ENCODE results near the gene PPP1R15B.

Gene PPP1R15B

DNA sequence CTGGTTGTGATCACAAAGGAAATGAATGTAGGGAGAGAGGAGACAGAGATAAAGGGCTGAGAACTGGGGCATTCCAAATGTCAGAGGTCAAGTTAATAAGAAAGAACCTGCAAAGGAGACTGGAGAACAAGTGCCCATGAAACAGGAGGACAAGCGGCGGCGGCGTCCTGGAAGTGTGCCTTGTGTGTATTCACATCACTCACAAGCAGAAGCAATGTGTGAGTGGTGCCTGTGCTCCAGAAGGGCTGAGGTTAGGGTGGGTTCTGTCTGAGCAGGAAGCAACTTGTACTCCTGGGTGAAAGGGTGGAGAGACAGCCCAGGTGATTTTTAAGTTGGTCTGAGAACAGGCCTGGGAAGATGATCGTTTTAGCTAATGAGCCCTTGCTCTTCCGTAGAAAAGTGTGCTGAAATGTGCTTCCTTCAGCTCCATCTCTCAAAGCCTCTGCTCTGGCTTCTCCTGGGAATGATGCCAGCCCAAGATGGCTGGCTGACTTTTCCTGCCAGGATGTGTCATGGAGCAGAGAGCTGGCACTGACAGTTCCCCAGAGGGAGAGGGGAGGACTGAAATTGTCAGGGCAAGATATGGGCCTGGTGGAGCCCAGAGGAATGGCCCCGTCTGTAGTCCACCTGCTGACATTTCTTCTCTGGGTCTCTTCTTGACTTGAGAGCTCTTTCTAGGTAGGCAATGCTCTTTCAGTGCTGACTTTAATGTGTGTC is 26.8 kb downstream of the PPP1R15B start:
- H2AFZ ChIP-seq (ENCODE audit: low read depth, low read length): no peak overlapping the region
- H3K23ac ChIP-seq (ENCODE audit: low read length in 2 of 2): no peak overlapping the region
- no peak overlapping the region for H2BK12ac ChIP-seq (ENCODE audit: low read length in 2 of 2)
- H3K27me3 ChIP-seq (ENCODE audit: control insufficient read depth in 1 of 2, insufficient read depth in 1 of 2, low read length in 2 of 2): peaks cover 51 to 69% of the 10 kb centered on the region in 2 experiments
- no peaks in the 10 kb centered on the region for H3K4me1 ChIP-seq (ENCODE audit: control insufficient read depth, insufficient read depth, low read depth, low read length)
- H2BK5ac ChIP-seq (ENCODE audit: low read depth, low read length, poor library complexity, severe bottlenecking): no peak overlapping the region
- WGBS: 97% methylated on average over 7 of the region's 7 CpGs
- no peak overlapping the region for H3K9ac ChIP-seq (ENCODE audit: low read length)
- no peak overlapping the region for H3K4me3 ChIP-seq (ENCODE audit: insufficient read depth in 1 of 2, low read depth in 1 of 2, low read length in 2 of 2)
- H3K36me3 ChIP-seq (ENCODE audit: control insufficient read depth in 1 of 2, insufficient read depth in 2 of 2, low read depth in 1 of 2, low read length in 2 of 2): no peaks in the 10 kb centered on the region
- no peak overlapping the region for H3K18ac ChIP-seq (ENCODE audit: low read depth in 1 of 2, low read length in 2 of 2)
- no peak overlapping the region for H3K4me2 ChIP-seq (ENCODE audit: low read length, poor library complexity, severe bottlenecking)
- H3K9me3 ChIP-seq (ENCODE audit: control insufficient read depth, low read length): no peaks in the 10 kb centered on the region
- no peak overlapping the region for H2BK15ac ChIP-seq (ENCODE audit: low read depth, poor library complexity, severe bottlenecking)
- H3K4ac ChIP-seq (ENCODE audit: low read depth in 1 of 2, low read length in 2 of 2): no peak overlapping the region
- H3K14ac ChIP-seq (ENCODE audit: low read length in 2 of 2): no peak overlapping the region
- DNase-seq: no peak
- no peak overlapping the region for H2BK120ac ChIP-seq (ENCODE audit: low read depth, low read length)
- H4K91ac ChIP-seq (ENCODE audit: low read length): no peak overlapping the region
- H4K8ac ChIP-seq (ENCODE audit: low read length): no peak overlapping the region
- no peak overlapping the region for H3K27ac ChIP-seq (ENCODE audit: low read length, poor library complexity, severe bottlenecking)
- no peaks in the 10 kb centered on the region for H3K79me1 ChIP-seq (replicated peaks; ENCODE audit: low read length, poor library complexity, severe bottlenecking)
- H2AK5ac ChIP-seq (ENCODE audit: low read length, severe bottlenecking): no peak overlapping the region

DNA sequence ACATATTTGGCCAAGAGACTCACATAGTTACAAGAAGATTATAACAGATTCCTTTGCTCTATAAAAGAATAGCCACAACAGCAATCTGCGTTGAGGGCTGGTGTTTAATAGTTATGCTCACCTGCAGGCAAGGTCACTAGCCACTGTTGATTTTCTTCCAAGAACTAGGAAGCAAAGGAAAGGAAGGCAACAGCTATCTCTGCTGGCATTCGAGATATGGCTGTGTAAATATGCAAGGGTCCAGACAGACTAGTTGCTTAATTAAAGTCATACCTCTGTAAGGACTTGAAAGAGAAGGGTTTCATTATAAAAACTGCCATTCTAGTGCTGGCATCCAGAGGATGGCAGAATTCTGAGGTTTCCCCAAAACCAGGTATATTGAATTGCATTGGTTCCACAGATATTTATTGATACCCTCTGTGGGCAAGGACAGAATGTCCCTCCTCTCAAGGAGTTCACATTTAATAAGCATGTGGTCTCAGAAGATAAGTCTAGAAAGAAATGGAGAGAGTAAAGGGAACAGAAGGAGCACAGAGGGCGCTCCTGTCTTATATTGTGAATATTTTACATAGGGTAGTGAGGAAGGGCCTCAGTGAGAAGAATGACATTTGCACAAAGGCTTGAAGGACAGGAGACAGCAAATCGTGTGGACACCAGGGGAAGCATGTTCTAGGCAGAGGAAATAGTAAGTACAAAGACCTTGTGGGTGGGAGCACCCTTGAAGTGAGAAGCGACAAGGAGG is 28.3 kb downstream of the PPP1R15B start:
- no peaks in the 10 kb centered on the region for H3K9me3 ChIP-seq (ENCODE audit: control insufficient read depth, low read length)
- H3K4me2 ChIP-seq (ENCODE audit: low read length, poor library complexity, severe bottlenecking): no peak overlapping the region
- no peak overlapping the region for H3K27ac ChIP-seq (ENCODE audit: low read length, poor library complexity, severe bottlenecking)
- H3K14ac ChIP-seq (ENCODE audit: low read length in 2 of 2): no peak overlapping the region
- 60% methylated on average over 5 of the region's 5 CpGs for WGBS
- H3K18ac ChIP-seq (ENCODE audit: low read depth in 1 of 2, low read length in 2 of 2): no peak overlapping the region
- H3K23ac ChIP-seq (ENCODE audit: low read length in 2 of 2): no peak overlapping the region
- no peak overlapping the region for H2BK15ac ChIP-seq (ENCODE audit: low read depth, poor library complexity, severe bottlenecking)
- no peak overlapping the region for H4K91ac ChIP-seq (ENCODE audit: low read length)
- H2AFZ ChIP-seq (ENCODE audit: low read depth, low read length): no peak overlapping the region
- H2BK120ac ChIP-seq (ENCODE audit: low read depth, low read length): no peak overlapping the region
- H3K4me3 ChIP-seq (ENCODE audit: insufficient read depth in 1 of 2, low read depth in 1 of 2, low read length in 2 of 2): no peak overlapping the region
- no peak overlapping the region for H3K4ac ChIP-seq (ENCODE audit: low read depth in 1 of 2, low read length in 2 of 2)
- H3K9ac ChIP-seq (ENCODE audit: low read length): no peak overlapping the region
- H3K4me1 ChIP-seq (ENCODE audit: control insufficient read depth, insufficient read depth, low read depth, low read length): no peaks in the 10 kb centered on the region
- no peak overlapping the region for H2BK12ac ChIP-seq (ENCODE audit: low read length in 2 of 2)
- no peak overlapping the region for H2AK5ac ChIP-seq (ENCODE audit: low read length, severe bottlenecking)
- H3K36me3 ChIP-seq (ENCODE audit: control insufficient read depth in 1 of 2, insufficient read depth in 2 of 2, low read depth in 1 of 2, low read length in 2 of 2): no peaks in the 10 kb centered on the region
- H2BK5ac ChIP-seq (ENCODE audit: low read depth, low read length, poor library complexity, severe bottlenecking): no peak overlapping the region
- H3K79me1 ChIP-seq (replicated peaks; ENCODE audit: low read length, poor library complexity, severe bottlenecking): no peaks in the 10 kb centered on the region
- no peak overlapping the region for H4K8ac ChIP-seq (ENCODE audit: low read length)
- no peak for DNase-seq
- peaks cover 65 to 69% of the 10 kb centered on the region in 2 experiments for H3K27me3 ChIP-seq (ENCODE audit: control insufficient read depth in 1 of 2, insufficient read depth in 1 of 2, low read length in 2 of 2)

DNA sequence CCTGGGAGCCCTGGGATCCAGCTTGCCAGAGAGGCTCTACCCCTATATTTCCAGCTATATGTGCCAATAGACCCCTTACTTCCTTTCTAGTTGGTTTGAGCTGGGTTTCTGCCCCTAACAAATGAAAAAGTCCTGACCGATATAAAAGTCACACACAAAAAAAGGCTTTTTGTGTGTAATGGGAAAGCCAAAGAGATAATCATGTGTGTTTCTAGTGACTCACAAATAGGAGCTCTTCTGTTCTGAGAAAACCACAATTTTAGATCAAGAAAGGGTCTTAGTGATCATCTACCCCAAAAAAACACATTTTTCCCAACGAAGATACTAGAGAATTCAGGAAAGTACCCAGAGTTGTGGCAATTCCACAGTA is 28.9 kb downstream of the PPP1R15B start:
- no peaks in the 10 kb centered on the region for H3K79me1 ChIP-seq (replicated peaks; ENCODE audit: low read length, poor library complexity, severe bottlenecking)
- no peaks in the 10 kb centered on the region for H3K9me3 ChIP-seq (ENCODE audit: control insufficient read depth, low read length)
- no peak overlapping the region for H3K23ac ChIP-seq (ENCODE audit: low read length in 2 of 2)
- no peak overlapping the region for H3K27ac ChIP-seq (ENCODE audit: low read length, poor library complexity, severe bottlenecking)
- no peak overlapping the region for H3K14ac ChIP-seq (ENCODE audit: low read length in 2 of 2)
- no peak overlapping the region for H3K4me2 ChIP-seq (ENCODE audit: low read length, poor library complexity, severe bottlenecking)
- no peak overlapping the region for H2BK5ac ChIP-seq (ENCODE audit: low read depth, low read length, poor library complexity, severe bottlenecking)
- H4K91ac ChIP-seq (ENCODE audit: low read length): no peak overlapping the region
- H2AFZ ChIP-seq (ENCODE audit: low read depth, low read length): no peak overlapping the region
- no peak for DNase-seq
- peak overlapping the region in 1 of 2 experiments; percentile 24 for H3K4me3 ChIP-seq (ENCODE audit: insufficient read depth in 1 of 2, low read depth in 1 of 2, low read length in 2 of 2)
- no peak overlapping the region for H3K18ac ChIP-seq (ENCODE audit: low read depth in 1 of 2, low read length in 2 of 2)
- H4K8ac ChIP-seq (ENCODE audit: low read length): no peak overlapping the region
- H3K27me3 ChIP-seq (ENCODE audit: control insufficient read depth in 1 of 2, insufficient read depth in 1 of 2, low read length in 2 of 2): peaks cover 65 to 71% of the 10 kb centered on the region in 2 experiments
- no peak overlapping the region for H3K4ac ChIP-seq (ENCODE audit: low read depth in 1 of 2, low read length in 2 of 2)
- H2BK120ac ChIP-seq (ENCODE audit: low read depth, low read length): no peak overlapping the region
- H2BK15ac ChIP-seq (ENCODE audit: low read depth, poor library complexity, severe bottlenecking): no peak overlapping the region
- no peak overlapping the region for H2BK12ac ChIP-seq (ENCODE audit: low read length in 2 of 2)
- H3K4me1 ChIP-seq (ENCODE audit: control insufficient read depth, insufficient read depth, low read depth, low read length): peaks cover 6% of the 10 kb centered on the region
- no peak overlapping the region for H2AK5ac ChIP-seq (ENCODE audit: low read length, severe bottlenecking)
- no peak overlapping the region for H3K9ac ChIP-seq (ENCODE audit: low read length)
- 100% methylated on average over 1 of the region's 2 CpGs for WGBS
- no peaks in the 10 kb centered on the region for H3K36me3 ChIP-seq (ENCODE audit: control insufficient read depth in 1 of 2, insufficient read depth in 2 of 2, low read depth in 1 of 2, low read length in 2 of 2)

DNA sequence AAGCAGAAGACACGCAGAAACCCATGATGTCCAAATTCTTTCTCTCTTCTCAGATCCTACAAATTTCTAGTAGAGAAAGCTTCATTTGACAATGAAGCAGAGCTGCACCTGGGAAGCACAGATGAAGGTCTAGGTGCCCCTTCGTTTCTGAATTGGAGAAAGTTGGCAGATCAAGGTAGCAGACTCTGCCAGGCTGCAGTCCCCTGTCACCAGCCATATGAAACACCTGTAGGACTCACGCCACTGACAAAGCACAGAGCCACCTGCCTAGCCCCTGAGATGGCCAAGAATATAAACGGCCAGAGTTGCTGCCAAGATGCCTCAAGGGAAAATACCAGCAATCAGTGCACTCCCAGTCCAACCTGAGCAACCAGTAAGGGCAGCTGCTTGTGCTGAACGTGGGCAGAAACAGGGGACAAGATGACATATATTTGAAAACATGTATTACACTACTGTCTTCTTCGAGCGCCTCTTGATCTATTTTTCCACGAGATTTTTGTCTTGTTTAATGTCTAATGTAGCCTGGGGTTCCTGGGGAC is 31.3 kb downstream of the PPP1R15B start:
- 69% methylated on average over 8 of the region's 8 CpGs for WGBS
- H3K18ac ChIP-seq (ENCODE audit: low read depth in 1 of 2, low read length in 2 of 2): no peak overlapping the region
- no peak overlapping the region for H3K9ac ChIP-seq (ENCODE audit: low read length)
- H3K9me3 ChIP-seq (ENCODE audit: control insufficient read depth, low read length): no peaks in the 10 kb centered on the region
- no peak overlapping the region for H3K14ac ChIP-seq (ENCODE audit: low read length in 2 of 2)
- no peak overlapping the region for H2BK5ac ChIP-seq (ENCODE audit: low read depth, low read length, poor library complexity, severe bottlenecking)
- H3K23ac ChIP-seq (ENCODE audit: low read length in 2 of 2): no peak overlapping the region
- H2BK12ac ChIP-seq (ENCODE audit: low read length in 2 of 2): no peak overlapping the region
- no peaks in the 10 kb centered on the region for H3K36me3 ChIP-seq (ENCODE audit: control insufficient read depth in 1 of 2, insufficient read depth in 2 of 2, low read depth in 1 of 2, low read length in 2 of 2)
- peaks cover 11% of the 10 kb centered on the region for H3K4me1 ChIP-seq (ENCODE audit: control insufficient read depth, insufficient read depth, low read depth, low read length)
- H2AFZ ChIP-seq (ENCODE audit: low read depth, low read length): no peak overlapping the region
- no peak overlapping the region for H2AK5ac ChIP-seq (ENCODE audit: low read length, severe bottlenecking)
- no peak overlapping the region for H4K8ac ChIP-seq (ENCODE audit: low read length)
- H3K27me3 ChIP-seq (ENCODE audit: control insufficient read depth in 1 of 2, insufficient read depth in 1 of 2, low read length in 2 of 2): peaks cover 65 to 87% of the 10 kb centered on the region in 2 experiments
- no peak overlapping the region for H4K91ac ChIP-seq (ENCODE audit: low read length)
- no peak overlapping the region for H3K4me3 ChIP-seq (ENCODE audit: insufficient read depth in 1 of 2, low read depth in 1 of 2, low read length in 2 of 2)
- no peak overlapping the region for H3K4ac ChIP-seq (ENCODE audit: low read depth in 1 of 2, low read length in 2 of 2)
- no peak overlapping the region for H3K27ac ChIP-seq (ENCODE audit: low read length, poor library complexity, severe bottlenecking)
- H3K4me2 ChIP-seq (ENCODE audit: low read length, poor library complexity, severe bottlenecking): no peak overlapping the region
- H2BK120ac ChIP-seq (ENCODE audit: low read depth, low read length): no peak overlapping the region
- no peak for DNase-seq
- H2BK15ac ChIP-seq (ENCODE audit: low read depth, poor library complexity, severe bottlenecking): no peak overlapping the region
- no peaks in the 10 kb centered on the region for H3K79me1 ChIP-seq (replicated peaks; ENCODE audit: low read length, poor library complexity, severe bottlenecking)

All from mesenchymal stem cell (in vitro differentiated cells and primary cell).